Measurements from ENCODE around the gene CDCA4. TPM values are rescaled to one million over a fixed set of nuclear protein-coding genes. Genes with fewer than 3 reads are reported as not detected.

The CDCA4 gene
- polyA plus RNA-seq, 1 experiment, result 6.8 TPM

DNA sequence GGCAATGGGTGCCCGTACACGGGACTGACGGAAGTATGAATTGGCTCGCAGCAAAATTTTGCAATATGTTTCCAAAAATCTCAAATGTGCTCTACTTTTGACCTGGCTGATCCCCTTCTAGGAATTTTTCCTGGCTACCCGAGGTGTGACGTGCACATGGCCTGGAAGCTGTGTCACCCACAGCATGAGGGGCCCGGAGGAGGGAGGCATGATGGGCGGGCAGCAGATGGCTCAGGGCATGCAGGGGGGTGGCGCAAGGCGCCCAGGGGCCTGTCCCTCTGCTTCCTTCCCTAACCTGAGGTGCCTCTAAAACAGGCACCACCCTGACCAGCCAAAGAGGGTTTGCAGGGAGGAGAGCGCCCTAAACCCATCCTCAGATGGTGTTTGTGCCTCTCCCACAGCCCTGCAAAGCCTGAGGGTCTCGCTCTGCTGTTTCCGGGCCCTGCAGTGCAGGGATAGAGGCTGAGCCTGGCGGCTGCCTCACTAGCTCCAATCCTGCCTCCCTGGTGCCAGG is 37.7 kb upstream of the CDCA4 start:
- ChIA-PET CTCF (interaction anchor here (1.0 to 2.8 kb wide), 3 partner anchors 13 to 293 kb away, joined by 3 to 23 read pairs (median 5); no protein-coding TSS in a partner anchor), POLR2A (no interaction called here)
- Histone ChIP-seq H3K27ac (ENCODE audit: low read depth, low read length) (no peak overlapping the region), H3K9me3 (ENCODE audit: control insufficient read depth, insufficient read depth, low read length) (no peaks in the 10 kb centered on the region; the same call in 1 of the 2 replicates), H3K27me3 (ENCODE audit: control insufficient read depth, insufficient read depth, low read length) (peaks cover 16% of the 10 kb centered on the region), H3K4me3 (ENCODE audit: low read depth, low read length) (no peak overlapping the region)
- no peak for DNase-seq (ENCODE audit: low read depth, low spot score)
- no peak for TF ChIP-seq CTCF (IDR thresholded peaks at IDR 0.05; ENCODE audit: low read depth, low read length)

DNA sequence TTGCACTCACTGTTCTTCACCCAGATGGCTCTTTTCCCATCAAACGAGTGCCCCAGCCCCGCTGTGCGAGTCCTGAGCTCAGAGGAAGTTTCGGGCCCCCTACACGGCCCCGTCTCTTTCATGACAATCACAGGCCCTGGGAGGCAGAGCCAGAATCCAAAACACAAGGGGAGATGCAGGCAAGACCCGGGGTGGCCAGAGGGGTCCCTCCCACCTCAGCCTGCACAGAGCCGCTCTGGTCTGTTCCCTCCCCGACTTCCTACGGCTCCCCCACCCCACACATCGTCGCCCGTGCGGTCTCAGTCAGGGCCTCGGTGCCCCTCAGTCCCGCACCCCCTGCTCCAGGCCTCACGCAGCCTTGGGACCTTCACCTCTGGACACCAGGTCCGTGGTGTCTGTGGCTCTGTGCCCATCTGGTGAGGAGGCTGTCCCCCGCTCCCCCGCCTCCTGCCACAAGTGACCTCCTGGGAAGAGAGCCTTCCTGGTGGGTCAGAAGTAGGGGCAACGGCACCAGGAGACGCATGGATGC is 35.5 kb upstream of the CDCA4 start:
- no peak for TF ChIP-seq CTCF (IDR thresholded peaks at IDR 0.05; ENCODE audit: low read depth, low read length)
- no peak for DNase-seq (ENCODE audit: low read depth, low spot score)
- H3K9me3 ChIP-seq (ENCODE audit: control insufficient read depth, insufficient read depth, low read length), result peaks cover under 1% of the 10 kb centered on the region; the same call in 1 of the 2 replicates
- H3K27me3 ChIP-seq (ENCODE audit: control insufficient read depth, insufficient read depth, low read length), result peaks cover 12% of the 10 kb centered on the region
- H3K4me3 ChIP-seq (ENCODE audit: low read depth, low read length), result no peak overlapping the region
- ChIA-PET POLR2A (no interaction called here), CTCF (interaction anchor here (2.8 kb wide), 1 partner anchor 11 kb away, joined by 23 read pairs; no protein-coding TSS in a partner anchor)
- no peak overlapping the region for H3K27ac ChIP-seq (ENCODE audit: low read depth, low read length)

GRCh38 chr14:105055736-105056302 is 34.9 kb upstream of the CDCA4 start:
- no peak overlapping the region for H3K4me3 ChIP-seq (ENCODE audit: low read depth, low read length)
- H3K27me3 ChIP-seq (ENCODE audit: control insufficient read depth, insufficient read depth, low read length), result peaks cover 12% of the 10 kb centered on the region
- H3K27ac ChIP-seq (ENCODE audit: low read depth, low read length), result no peak overlapping the region
- TF ChIP-seq CTCF (IDR thresholded peaks at IDR 0.05; ENCODE audit: low read depth, low read length), result no peak
- peaks cover 5% of the 10 kb centered on the region; the same call in 1 of the 2 replicates for H3K9me3 ChIP-seq (ENCODE audit: control insufficient read depth, insufficient read depth, low read length)
- POLR2A ChIA-PET, result no interaction called here
- DNase-seq (ENCODE audit: low read depth, low spot score), result no peak
- CTCF ChIA-PET, result interaction anchor here (1.4 to 2.8 kb wide), 2 partner anchors 10 kb away, joined by 4 to 23 read pairs; no protein-coding TSS in a partner anchor

- POLR2A ChIA-PET, result no interaction called here
- CTCF ChIA-PET, result interaction anchor here (1.0 to 1.4 kb wide), 2 partner anchors 9 to 10 kb away, joined by 3 to 4 read pairs; no protein-coding TSS in a partner anchor
- no peak for DNase-seq (ENCODE audit: low read depth, low spot score)
- no peak for TF ChIP-seq CTCF (IDR thresholded peaks at IDR 0.05; ENCODE audit: low read depth, low read length)
- Histone ChIP-seq H3K27ac (ENCODE audit: low read depth, low read length) (no peak overlapping the region), H3K27me3 (ENCODE audit: control insufficient read depth, insufficient read depth, low read length) (peaks cover 12% of the 10 kb centered on the region), H3K4me3 (ENCODE audit: low read depth, low read length) (no peak overlapping the region), H3K9me3 (ENCODE audit: control insufficient read depth, insufficient read depth, low read length) (peaks cover 5% of the 10 kb centered on the region; the same call in 1 of the 2 replicates)
These were observed 34.5 kb upstream of the CDCA4 start for GRCh38 chr14:105055334-105055733.

GRCh38 chr14:105053996-105054395 is 33.1 kb upstream of the CDCA4 start:
- no peak for DNase-seq (ENCODE audit: low read depth, low spot score)
- no peak for TF ChIP-seq CTCF (IDR thresholded peaks at IDR 0.05; ENCODE audit: low read depth, low read length)
- Histone ChIP-seq H3K9me3 (ENCODE audit: control insufficient read depth, insufficient read depth, low read length) (peaks cover 5% of the 10 kb centered on the region; the same call in 1 of the 2 replicates), H3K27ac (ENCODE audit: low read depth, low read length) (no peak overlapping the region), H3K27me3 (ENCODE audit: control insufficient read depth, insufficient read depth, low read length) (peaks cover 11% of the 10 kb centered on the region), H3K4me3 (ENCODE audit: low read depth, low read length) (no peak overlapping the region)
- POLR2A ChIA-PET, result no interaction called here
- CTCF ChIA-PET, result interaction anchor here (0.9 kb wide), 1 partner anchor 9 kb away, joined by 4 read pairs; no protein-coding TSS in a partner anchor
